Muscle layer of colon (tissue), 2 donors: Measurements from ENCODE around the gene NOTO.
"Not testable (repeated sequence)": the region's sequence is repeated elsewhere in the genome, so short reads cannot be mapped to it uniquely, and the experiment has no call there.

Source experiments
- H3K27ac ChIP-seq: one replicate; pipeline ENCODE4 v1.7.0; 2013; ENCODE audit warnings: low read depth, mild to moderate bottlenecking, low read length, moderate library complexity
- H3K27me3 ChIP-seq, 2 donors: one replicate each; pipeline ENCODE4 v1.7.0; 2013; ENCODE audit warnings: low read length in 2 of 2, mild to moderate bottlenecking in 2 of 2; ENCODE audit not compliant: insufficient read depth in 2 of 2, control insufficient read depth in 1 of 2
- H3K36me3 ChIP-seq: one replicate; pipeline ENCODE4 v1.7.0; 2013; ENCODE audit warnings: mild to moderate bottlenecking, low read length; ENCODE audit not compliant: insufficient read depth
- H3K4me1 ChIP-seq: one replicate; pipeline ENCODE4 v1.7.0; 2013; ENCODE audit warnings: mild to moderate bottlenecking, low read length; ENCODE audit not compliant: insufficient read depth
- H3K4me3 ChIP-seq, 2 donors: one replicate each; pipeline ENCODE4 v1.7.0; 2013; ENCODE audit warnings: low read length in 2 of 2, low read depth in 1 of 2, mild to moderate bottlenecking in 1 of 2, moderate library complexity in 1 of 2
- H3K9ac ChIP-seq: one replicate; pipeline ENCODE4 v1.7.0; 2013; ENCODE audit warnings: low read length
- H3K9me3 ChIP-seq: one replicate; pipeline ENCODE4 v1.7.0; 2013; ENCODE audit warnings: mild to moderate bottlenecking, low read length
- donor health status: abdominal sarcoma.
- donor health status: Adenocarcinoma of cecum.

NOTO gene

GRCh38 chr2:73202156-73203054 lies at the start of gene NOTO:
Gene NOTO, plus strand, starts transcription at chr2:73202574. Its CDS starts 93 bp downstream, at chr2:73202667.
- H3K4me3 ChIP-seq, result peak within 1 kb of the TSS in 1 of 2 donors; percentile 14
- H3K36me3 ChIP-seq, result no peaks in the 10 kb centered on the region
- no peak within 1 kb of the TSS for H3K9ac ChIP-seq
- peaks cover 15 to 40% of the 10 kb centered on the region in 2 donors for H3K27me3 ChIP-seq
- no peaks in the 10 kb centered on the region for H3K9me3 ChIP-seq
- no peak within 1 kb of the TSS for H3K27ac ChIP-seq
- H3K4me1 ChIP-seq, result no peaks in the 10 kb centered on the region

- Histone ChIP-seq H3K9ac (no peak overlapping the region), H3K4me1 (no peaks in the 10 kb centered on the region), H3K27me3 (peaks cover 0 to 8% of the 10 kb centered on the region in 2 donors), H3K4me3 (no peak overlapping the region), H3K9me3 (no peaks in the 10 kb centered on the region), H3K36me3 (no peaks in the 10 kb centered on the region), H3K27ac (no peak overlapping the region)
Observed at GRCh38 chr2:73156539-73157124, 45.7 kb upstream of the NOTO start.

- Histone ChIP-seq H3K27ac (no peak overlapping the region), H3K27me3 (peaks cover 0 to 5% of the 10 kb centered on the region in 2 donors), H3K36me3 (no peaks in the 10 kb centered on the region), H3K9me3 (no peaks in the 10 kb centered on the region), H3K4me3 (no peak overlapping the region), H3K4me1 (no peaks in the 10 kb centered on the region), H3K9ac (no peak overlapping the region)
Observed at GRCh38 chr2:73162856-73163391, 39.5 kb upstream of the NOTO start.

GRCh38 chr2:73163483-73164367 lies 38.6 kb upstream of the NOTO start:
- Histone ChIP-seq H3K4me1 (no peaks in the 10 kb centered on the region), H3K4me3 (no peak overlapping the region), H3K9me3 (no peaks in the 10 kb centered on the region), H3K9ac (no peak overlapping the region), H3K36me3 (no peaks in the 10 kb centered on the region), H3K27ac (no peak overlapping the region), H3K27me3 (peaks cover 0 to 5% of the 10 kb centered on the region in 2 donors)

- not testable (repeated sequence) for H3K36me3 ChIP-seq, H3K4me3 ChIP-seq
Observed at GRCh38 chr2:73165978-73166377, 36.4 kb upstream of the NOTO start.

GRCh38 chr2:73166813-73167212 lies 35.6 kb upstream of the NOTO start:
- not testable (repeated sequence) for H3K9ac ChIP-seq, H3K4me3 ChIP-seq, H3K27ac ChIP-seq, H3K27me3 ChIP-seq, H3K4me1 ChIP-seq, H3K36me3 ChIP-seq, H3K9me3 ChIP-seq

More at GRCh38 chr2:73165978-73166377, 36.4 kb upstream of the NOTO start:
- H3K9me3 ChIP-seq, H3K9ac ChIP-seq, H3K27ac ChIP-seq, H3K4me1 ChIP-seq, H3K27me3 ChIP-seq: not testable (repeated sequence)

- not testable (repeated sequence) for H3K27ac ChIP-seq, H3K27me3 ChIP-seq, H3K9me3 ChIP-seq, H3K4me3 ChIP-seq, H3K4me1 ChIP-seq, H3K36me3 ChIP-seq, H3K9ac ChIP-seq
Observed at GRCh38 chr2:73168348-73168747, 34.0 kb upstream of the NOTO start.

GRCh38 chr2:73170341-73170740 lies 32.0 kb upstream of the NOTO start:
- peaks cover 0 to 10% of the 10 kb centered on the region in 2 donors for H3K27me3 ChIP-seq
- not testable (repeated sequence) for H3K36me3 ChIP-seq, H3K9me3 ChIP-seq, H3K4me1 ChIP-seq, H3K27ac ChIP-seq, H3K4me3 ChIP-seq, H3K9ac ChIP-seq

- Histone ChIP-seq H3K27ac (no peak overlapping the region), H3K9ac (no peak overlapping the region), H3K9me3 (no peaks in the 10 kb centered on the region), H3K4me3 (no peak overlapping the region), H3K27me3 (peaks cover 0 to 20% of the 10 kb centered on the region in 2 donors), H3K4me1 (peaks cover 17% of the 10 kb centered on the region), H3K36me3 (no peaks in the 10 kb centered on the region)
Observed at GRCh38 chr2:73172963-73173362, 29.4 kb upstream of the NOTO start.

- no peaks in the 10 kb centered on the region for H3K9me3 ChIP-seq
- H3K9ac ChIP-seq, result no peak overlapping the region
- peaks cover 18% of the 10 kb centered on the region for H3K4me1 ChIP-seq
- H3K4me3 ChIP-seq, result no peak overlapping the region
- H3K27ac ChIP-seq, result no peak overlapping the region
- H3K27me3 ChIP-seq, result peaks cover 4 to 20% of the 10 kb centered on the region in 2 donors
- H3K36me3 ChIP-seq, result no peaks in the 10 kb centered on the region
Observed at GRCh38 chr2:73173781-73174180, 28.6 kb upstream of the NOTO start.

GRCh38 chr2:73174244-73174643 lies 28.1 kb upstream of the NOTO start:
- Histone ChIP-seq H3K9me3 (no peaks in the 10 kb centered on the region), H3K36me3 (no peaks in the 10 kb centered on the region), H3K27ac (no peak overlapping the region), H3K4me1 (peaks cover 18% of the 10 kb centered on the region), H3K9ac (no peak overlapping the region), H3K4me3 (no peak overlapping the region), H3K27me3 (peaks cover 4 to 20% of the 10 kb centered on the region in 2 donors)
